GM19372 (cell line): Measurements from ENCODE around the gene RCL1.
"Not testable (repeated sequence)": the region's sequence is repeated elsewhere in the genome, so short reads cannot be mapped to it uniquely, and the experiment has no call there.

ENCODE experiments used
- ATAC-seq: cut with Tn5 transposase; IDR thresholded peaks from one replicate; pipeline ENCODE4 v1.9.1; 2021; ENCODE audit warnings: mild to moderate bottlenecking, low read depth, moderate library complexity; ENCODE audit not compliant: unreplicated experiment

RCL1 gene

GRCh38 chr9:4792572-4793458 is at the start of gene RCL1:
Gene RCL1, plus strand, starts transcription at chr9:4792944. Its CDS starts 148 bp downstream, at chr9:4793092.
- ATAC-seq, result peak; percentile 95

- no peak for ATAC-seq
Measured at GRCh38 chr9:4743131-4743875, 49.4 kb upstream of the RCL1 start.

GRCh38 chr9:4746278-4747030 is 46.3 kb upstream of the RCL1 start:
- no peak for ATAC-seq

- ATAC-seq, result no peak
Measured at GRCh38 chr9:4748612-4749011, 44.1 kb upstream of the RCL1 start.

GRCh38 chr9:4750023-4750673 is 42.6 kb upstream of the RCL1 start:
- no peak for ATAC-seq

GRCh38 chr9:4754530-4754929 is 38.2 kb upstream of the RCL1 start:
- ATAC-seq, result not testable (repeated sequence)

GRCh38 chr9:4755026-4755609 is 37.6 kb upstream of the RCL1 start:
- no peak for ATAC-seq

GRCh38 chr9:4756420-4756819 is 36.3 kb upstream of the RCL1 start:
- ATAC-seq, result no peak

GRCh38 chr9:4760122-4760521 is 32.6 kb upstream of the RCL1 start:
- no peak for ATAC-seq

- ATAC-seq, result peak; percentile 83
Measured at GRCh38 chr9:4762108-4762885, 30.4 kb upstream of the RCL1 start.

GRCh38 chr9:4762886-4763541 is 29.7 kb upstream of the RCL1 start:
- ATAC-seq, result no peak

- no peak for ATAC-seq
Measured at GRCh38 chr9:4764033-4764432, 28.7 kb upstream of the RCL1 start.

GRCh38 chr9:4768681-4769080 is 24.1 kb upstream of the RCL1 start:
- ATAC-seq, result no peak

GRCh38 chr9:4769321-4770080 is 23.2 kb upstream of the RCL1 start:
- no peak for ATAC-seq

GRCh38 chr9:4771788-4772187 is 21.0 kb upstream of the RCL1 start:
- ATAC-seq, result no peak

GRCh38 chr9:4774209-4774608 is 18.5 kb upstream of the RCL1 start:
- no peak for ATAC-seq

- not testable (repeated sequence) for ATAC-seq
Measured at GRCh38 chr9:4774958-4775357, 17.8 kb upstream of the RCL1 start.

GRCh38 chr9:4780651-4781050 is 12.1 kb upstream of the RCL1 start:
- ATAC-seq, result no peak
